Measurements from ENCODE around the gene SLC41A1.
"Not testable (repeated sequence)": the region's sequence is repeated elsewhere in the genome, so short reads cannot be mapped to it uniquely, and the experiment has no call there.

SLC41A1 gene

GRCh38 chr1:205812878-205813754, at the start of gene SLC41A1:
TSS of gene SLC41A1 (minus strand) at chr1:205813198. CDS start at chr1:205810441, 2,757 bp downstream.
- DNase-seq, result peak; percentile 80

GRCh38 chr1:205861540-205861939, 48.5 kb upstream of the SLC41A1 start:
- no peak for DNase-seq

- DNase-seq, result no peak
These were observed 45.4 kb upstream of the SLC41A1 start for GRCh38 chr1:205858141-205858961.

GRCh38 chr1:205857501-205857900, 44.5 kb upstream of the SLC41A1 start:
- DNase-seq, result not testable (repeated sequence)

GRCh38 chr1:205856433-205856832, 43.4 kb upstream of the SLC41A1 start:
- DNase-seq, result no peak

GRCh38 chr1:205852969-205853368, 40.0 kb upstream of the SLC41A1 start:
- DNase-seq, result no peak

GRCh38 chr1:205851993-205852392, 39.0 kb upstream of the SLC41A1 start:
- no peak for DNase-seq

- peak; percentile 81 for DNase-seq
These were observed 36.8 kb upstream of the SLC41A1 start, which contains the start of gene PM20D1 for GRCh38 chr1:205849619-205850355. TSS of gene PM20D1 (minus strand) at chr1:205850132. CDS start at chr1:205850072, 60 bp downstream.

GRCh38 chr1:205843036-205843859, 30.2 kb upstream of the SLC41A1 start:
- no peak for DNase-seq

- no peak for DNase-seq
These were observed 29.2 kb upstream of the SLC41A1 start for GRCh38 chr1:205842229-205842628.

- no peak for DNase-seq
These were observed 27.3 kb upstream of the SLC41A1 start for GRCh38 chr1:205840146-205840923.

- no peak for DNase-seq
These were observed 24.5 kb upstream of the SLC41A1 start for GRCh38 chr1:205837382-205837970.

- DNase-seq, result no peak
These were observed 21.8 kb upstream of the SLC41A1 start for GRCh38 chr1:205834751-205835150.

GRCh38 chr1:205832326-205832751, 19.3 kb upstream of the SLC41A1 start:
- peak; percentile 66 for DNase-seq

- no peak for DNase-seq
These were observed 14.6 kb upstream of the SLC41A1 start for GRCh38 chr1:205827623-205828022.

- DNase-seq, result no peak
These were observed 14.0 kb upstream of the SLC41A1 start for GRCh38 chr1:205826995-205827394.

GRCh38 chr1:205826016-205826806, 13.2 kb upstream of the SLC41A1 start:
- DNase-seq, result peak; percentile 31

GRCh38 chr1:205824180-205824579, 11.2 kb upstream of the SLC41A1 start:
- DNase-seq, result no peak

- not testable (repeated sequence) for DNase-seq
These were observed 10.3 kb upstream of the SLC41A1 start for GRCh38 chr1:205823260-205823659.

- no peak for DNase-seq
These were observed 9.4 kb upstream of the SLC41A1 start for GRCh38 chr1:205822397-205822796.
